Stomach (tissue), 9 donors: ENCODE measurements around the gene PHF20. TPM values are rescaled to one million over a fixed set of nuclear protein-coding genes. Genes with fewer than 3 reads are reported as not detected.
"Not testable (repeated sequence)": the region's sequence is repeated elsewhere in the genome, so short reads cannot be mapped to it uniquely, and the experiment has no call there.

Experiments
- DNase-seq, 2 donors: peaks; one replicate each; pipeline versions ENCODE4 v3.0.0 to v3.0.0-alpha.2; 2013 to 2019
- H3K27ac ChIP-seq, 5 donors: fragments of 200-600 bp in 4 of 5; sonication (generic) in 4 of 5; one replicate each; pipeline ENCODE4 v1.5.1; 2013 to 2019; ENCODE audit warnings: mild to moderate bottlenecking in 1 of 5, moderate library complexity in 1 of 5
- H3K27me3 ChIP-seq, 3 donors: fragments of 200-600 bp; sonication (generic); one replicate each; pipeline ENCODE4 v1.5.1; 2017 to 2019; ENCODE audit warnings: mixed run types in 1 of 3
- H3K36me3 ChIP-seq, 4 donors: fragments of 200-600 bp; sonication (generic); 1 replicate in 3 of 4; 2 replicates in 1 of 4; pipeline ENCODE4 v1.5.1; 2016 to 2019
- H3K4me1 ChIP-seq, 4 donors: fragments of 200-600 bp; sonication (generic); one replicate each; pipeline ENCODE4 v1.5.1; 2016 to 2019
- H3K4me3 ChIP-seq, 4 donors: fragments of 200-600 bp; sonication (generic) in 3 of 4; one replicate each; pipeline ENCODE4 v1.5.1; 2016 to 2019; ENCODE audit warnings: mild to moderate bottlenecking in 1 of 4
- H3K9me3 ChIP-seq, 4 donors: fragments of 200-600 bp; sonication (generic); one replicate each; pipeline ENCODE4 v1.5.1; 2016 to 2019
- CTCF ChIP-seq, 7 experiments: fragments of 450-650 bp in 4 of 7; fragments of 200-600 bp in 3 of 7; sonication (generic) in 3 of 7; IDR thresholded peaks; one replicate each; pipeline ENCODE4 v1.5.1; 2016 to 2019; ENCODE audit warnings: antibody characterized with exemption in 7 of 7, control low read depth in 2 of 7, mild to moderate bottlenecking in 1 of 7
- POLR2A ChIP-seq, 4 donors: fragments of 450-650 bp; IDR thresholded peaks; one replicate each; pipeline ENCODE4 v1.6.1; 2016; ENCODE audit warnings: antibody characterized with exemption in 4 of 4, control low read depth in 2 of 4, mild to moderate bottlenecking in 1 of 4, moderate library complexity in 1 of 4
- POLR2AphosphoS5 ChIP-seq, 3 donors: sonication (generic); formaldehyde crosslinking; IDR thresholded peaks; one replicate each; pipeline ENCODE4 v1.6.1; 2016; ENCODE audit warnings: antibody characterized with exemption in 3 of 3
- WGBS, 5 donors: extraction: QIAGEN DNeasy Blood & Tissue Kit in 3 of 5; methylation state at CpG; one replicate each; pipeline versions ENCODE4 v1.1.5 to v1.1.7; 2013 to 2018; 5-methylcytosine and 5-hydroxymethylcytosine counted together
- intact Hi-C: fragments of 100-400 bp; cut with DNase I; formaldehyde crosslinking; loops from one replicate; pipeline ENCODE4 v1.15.1; 2023; ENCODE audit warnings: low total_unique reads
- polyA plus RNA-seq, 3 donors: library from polyadenylated mRNA; stranded (reverse); fragments of 200-250 nt; gene quantifications; one replicate each; pipeline ENCODE4 v1.2.3, GENCODE V29; 2013
- small RNA-seq, 4 donors: library from RNA; depleted of rRNA; stranded (forward); fragments of <200 nt; gene quantifications; one replicate each; pipeline ENCODE3, GENCODE V24; 2016
- total RNA-seq, 5 donors: library from RNA; depleted of rRNA; stranded (reverse); fragments of >200 nt; gene quantifications; one replicate each; pipeline versions ENCODE4 v1.1.0 to v1.2.3, GENCODE V29; 2014 to 2016
- donor health status: healthy with polysubstance abuse.
- donor health status: Bipolar disorder and iron deficiency.
- donor health status: healthy.

PHF20 gene
- total and polyA plus RNA-seq, 8 donors, result 18.3 to 135 (median 31.5) TPM

GRCh38 chr20:35994994-35995453, 223.2 kb downstream of the PHF20 start:
- H3K36me3 ChIP-seq, result no peaks in the 10 kb centered on the region
- H3K9me3 ChIP-seq, result peaks cover 0 to 5% (median 0%) of the 10 kb centered on the region in 4 donors
- H3K4me1 ChIP-seq, result peaks cover 0 to 6% (median 0%) of the 10 kb centered on the region in 4 donors
- DNase-seq, result peak; percentile 90 to 94
- H3K27me3 ChIP-seq, result no peaks in the 10 kb centered on the region
- H3K27ac ChIP-seq, result no peak overlapping the region
- intact Hi-C loops, result loop anchor here (2.0 to 5.0 kb wide), 2 partner anchors 146 to 202 kb away; no protein-coding TSS in a partner anchor
- TF ChIP-seq POLR2AphosphoS5 (IDR thresholded peaks at IDR 0.05) (peak in 1 of 3 donors; percentile 63), CTCF (IDR thresholded peaks at IDR 0.05) (peak in 5 of 7 experiments; percentile 81 to 92 (median 85)), POLR2A (IDR thresholded peaks at IDR 0.05) (no peak)
- whole genome bisulfite sequencing, 5 donors, result 2 to 8% (median 3%) methylated on average over 6 of the region's 6 CpGs
- no peak overlapping the region for H3K4me3 ChIP-seq

GRCh38 chr20:35996492-35996891, 224.7 kb downstream of the PHF20 start:
- H3K9me3 ChIP-seq, H3K27ac ChIP-seq, H3K4me3 ChIP-seq, H3K27me3 ChIP-seq, DNase-seq, H3K36me3 ChIP-seq, H3K4me1 ChIP-seq, intact Hi-C loops: not testable (repeated sequence)
- WGBS, 5 donors, result 89 to 95% (median 94%) methylated on average over 8 of the region's 8 CpGs

Small RNA genes lying within 50 kb of the gene (small RNA-seq; reads per million reads assigned to genes)
- 0 reads per million in 4 donors for gene COX7BP2
- 0 reads per million in 4 donors for gene HIGD1AP16
- 0 reads per million in 4 donors for gene RF00019
- 0 reads per million in 4 donors for gene RF00026
- gene RNU4-40P, result 0 to 0.15 (median 0) reads per million in 4 donors
- gene RNU6-937P, result 0 reads per million in 4 donors

Other genes starting within 250 kb of the PHF20 start
- not detected for gene C20orf173, start 242.4 kb upstream of the PHF20 start, total RNA-seq
- not detected for gene C20orf173, start 242.4 kb upstream of the PHF20 start, polyA plus RNA-seq
- gene ERGIC3, start 229.9 kb upstream of the PHF20 start, total RNA-seq, result 100 to 1,000 TPM in 4 of 5 donors, 10 to 100 TPM in 1; 32.1 to 302 (median 241) TPM
- gene ERGIC3, start 229.9 kb upstream of the PHF20 start, polyA plus RNA-seq, result 100 to 1,000 TPM; 194 to 227 (median 213) TPM
- gene SPAG4, start 156.2 kb upstream of the PHF20 start, total RNA-seq, result 10 to 100 TPM in 1 of 5 donors, 1 to 10 TPM in 1, not detected in 3; 3.5 to 39.7 TPM
- gene SPAG4, start 156.2 kb upstream of the PHF20 start, polyA plus RNA-seq, result 10 to 100 TPM in 1 of 3 donors, 1 to 10 TPM in 2; 2.9 to 10.5 (median 3.9) TPM
- gene CPNE1, start 107.1 kb upstream of the PHF20 start, total RNA-seq, result 100 to 1,000 TPM in 2 of 5 donors, 10 to 100 TPM in 3; 67.9 to 172 (median 98.0) TPM
- 100 to 1,000 TPM in 2 of 3 donors, 10 to 100 TPM in 1; 83.6 to 137 (median 117) TPM for gene CPNE1, start 107.1 kb upstream of the PHF20 start, polyA plus RNA-seq
- 100 to 1,000 TPM in 1 of 5 donors, 10 to 100 TPM in 4; 16.2 to 147 (median 47.7) TPM for gene RBM12, start 107.1 kb upstream of the PHF20 start, total RNA-seq
- 10 to 100 TPM in 1 of 3 donors, 1 to 10 TPM in 2; 7.9 to 13.3 (median 9.6) TPM for gene RBM12, start 107.1 kb upstream of the PHF20 start, polyA plus RNA-seq
- 10 to 100 TPM in 4 of 5 donors, under 1 TPM in 1; 0.58 to 54.2 (median 25.4) TPM for gene NFS1, start 72.7 kb upstream of the PHF20 start, total RNA-seq
- gene NFS1, start 72.7 kb upstream of the PHF20 start, polyA plus RNA-seq, result 10 to 100 TPM; 22.0 to 27.6 (median 22.8) TPM
- gene ROMO1, start 72.6 kb upstream of the PHF20 start, total RNA-seq, result 100 to 1,000 TPM; 101 to 629 (median 179) TPM
- gene ROMO1, start 72.6 kb upstream of the PHF20 start, polyA plus RNA-seq, result 100 to 1,000 TPM; 462 to 651 (median 513) TPM
- gene RBM39, start 29.8 kb upstream of the PHF20 start, total RNA-seq, result 100 to 1,000 TPM; 358 to 770 (median 579) TPM
- gene RBM39, start 29.8 kb upstream of the PHF20 start, polyA plus RNA-seq, result 100 to 1,000 TPM in 2 of 3 donors, 10 to 100 TPM in 1; 93.3 to 273 (median 119) TPM
- gene SCAND1, start 182.5 kb downstream of the PHF20 start, total RNA-seq, result 100 to 1,000 TPM in 2 of 5 donors, 10 to 100 TPM in 3; 16.9 to 221 (median 67.4) TPM
- gene SCAND1, start 182.5 kb downstream of the PHF20 start, polyA plus RNA-seq, result 100 to 1,000 TPM; 154 to 246 (median 202) TPM
- 10 to 100 TPM in 1 of 5 donors, 1 to 10 TPM in 3, not detected in 1; 1.8 to 66.0 (median 9.1) TPM for gene CNBD2, start 196.6 kb downstream of the PHF20 start, total RNA-seq
- gene CNBD2, start 196.6 kb downstream of the PHF20 start, polyA plus RNA-seq, result 10 to 100 TPM in 1 of 3 donors, 1 to 10 TPM in 2; 4.6 to 14.5 (median 7.0) TPM